Esophagus squamous epithelium (tissue), 5 donors: ENCODE measurements around the gene CHD6. TPM values are rescaled to one million over a fixed set of nuclear protein-coding genes. Genes with fewer than 3 reads are reported as not detected.
A peak's percentile ranks its signal among the peaks of the same experiment; 100 is the strongest.

Source experiments
- DNase-seq: peaks from one replicate; lab custom pipeline; 2025; lab: John Stamatoyannopoulos, UW
- H3K27ac ChIP-seq, 4 donors: fragments of 200-600 bp; sonication (generic); one replicate each; pipeline ENCODE4 v1.5.1; 2016 to 2019; ENCODE audit warnings: mild to moderate bottlenecking in 1 of 4
- H3K27me3 ChIP-seq, 4 donors: fragments of 200-600 bp; sonication (generic); 1 replicate in 3 of 4; 2 replicates in 1 of 4; pipeline versions ENCODE4 v1.5.1 to v1.6.0; 2017 to 2021; ENCODE audit warnings: antibody characterized with exemption in 1 of 4
- H3K36me3 ChIP-seq, 3 donors: fragments of 200-600 bp; sonication (generic); one replicate each; pipeline ENCODE4 v1.5.1; 2016 to 2019
- H3K4me1 ChIP-seq, 3 donors: fragments of 200-600 bp; sonication (generic); one replicate each; pipeline ENCODE4 v1.5.1; 2017 to 2019
- H3K4me3 ChIP-seq, 4 donors: fragments of 200-600 bp; sonication (generic); 1 replicate in 3 of 4; 2 replicates in 1 of 4; pipeline ENCODE4 v1.5.1; 2016 to 2019; ENCODE audit warnings: mild to moderate bottlenecking in 2 of 4, moderate library complexity in 1 of 4
- H3K9me3 ChIP-seq, 3 donors: fragments of 200-600 bp; sonication (generic); one replicate each; pipeline ENCODE4 v1.5.1; 2016 to 2019
- POLR2A ChIP-seq, 4 donors: fragments of 450-650 bp; IDR thresholded peaks; one replicate each; pipeline ENCODE4 v1.6.1; 2017; ENCODE audit warnings: antibody characterized with exemption in 4 of 4, mild to moderate bottlenecking in 4 of 4, moderate library complexity in 3 of 4
- WGBS, 2 donors: methylation state at CpG; one replicate each; pipeline ENCODE4 v1.1.5; 2018; 5-methylcytosine and 5-hydroxymethylcytosine counted together
- intact Hi-C: fragments of 100-400 bp; cut with DNase I; formaldehyde crosslinking; loops from one replicate; pipeline ENCODE4 v1.15.0; 2022
- total RNA-seq, 4 donors: library from RNA; depleted of rRNA; stranded (reverse); fragments of >200 nt; gene quantifications; one replicate each; pipeline ENCODE4 v1.1.0, GENCODE V29; 2016
- TF ChIP-seq, protein P1 (sequence below), 6 experiments: fragments of 450-650 bp in 4 of 6; fragments of 200-600 bp in 2 of 6; sonication (generic) in 2 of 6; IDR thresholded peaks; one replicate each; pipeline ENCODE4 v1.5.1; 2016 to 2019; ENCODE audit warnings: antibody characterized with exemption in 6 of 6, mild to moderate bottlenecking in 4 of 6, moderate library complexity in 4 of 6
- donor health status: DM: yes; HTN: yes; CAD: no.

The CHD6 gene
- total RNA-seq, 4 donors from 2014 or later: 11.8 to 29.9 (median 17.6) TPM

DNA sequence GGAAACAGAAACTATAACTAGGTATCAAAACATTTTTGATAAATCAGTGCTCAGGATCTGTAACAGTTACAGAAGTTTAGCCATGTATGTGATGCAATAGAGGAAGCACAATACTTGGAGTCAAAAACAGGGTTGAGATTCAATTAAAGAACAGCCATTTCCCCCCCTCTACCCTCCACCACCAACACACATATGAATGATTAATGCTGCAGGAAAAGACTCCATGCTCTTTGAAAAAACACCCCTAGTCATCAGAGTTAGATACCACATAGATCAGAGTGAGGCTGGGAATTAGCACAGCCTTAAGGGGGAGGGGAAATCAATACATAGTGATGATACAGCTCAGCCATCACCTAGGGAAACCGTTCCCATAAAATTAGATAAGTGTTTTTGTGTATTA, 142.7 kb downstream of the CHD6 start:
- peak overlapping the region; percentile 21 to 69 (median 58) for H3K27ac ChIP-seq
- DNase-seq: no peak
- 20 to 35% methylated on average over 1 of the region's 1 CpG for WGBS, 2 donors
- peaks cover 0 to 63% (median 4%) of the 10 kb centered on the region in 3 donors for H3K36me3 ChIP-seq
- H3K4me3 ChIP-seq: no peak overlapping the region
- TF ChIP-seq, protein P1, sequence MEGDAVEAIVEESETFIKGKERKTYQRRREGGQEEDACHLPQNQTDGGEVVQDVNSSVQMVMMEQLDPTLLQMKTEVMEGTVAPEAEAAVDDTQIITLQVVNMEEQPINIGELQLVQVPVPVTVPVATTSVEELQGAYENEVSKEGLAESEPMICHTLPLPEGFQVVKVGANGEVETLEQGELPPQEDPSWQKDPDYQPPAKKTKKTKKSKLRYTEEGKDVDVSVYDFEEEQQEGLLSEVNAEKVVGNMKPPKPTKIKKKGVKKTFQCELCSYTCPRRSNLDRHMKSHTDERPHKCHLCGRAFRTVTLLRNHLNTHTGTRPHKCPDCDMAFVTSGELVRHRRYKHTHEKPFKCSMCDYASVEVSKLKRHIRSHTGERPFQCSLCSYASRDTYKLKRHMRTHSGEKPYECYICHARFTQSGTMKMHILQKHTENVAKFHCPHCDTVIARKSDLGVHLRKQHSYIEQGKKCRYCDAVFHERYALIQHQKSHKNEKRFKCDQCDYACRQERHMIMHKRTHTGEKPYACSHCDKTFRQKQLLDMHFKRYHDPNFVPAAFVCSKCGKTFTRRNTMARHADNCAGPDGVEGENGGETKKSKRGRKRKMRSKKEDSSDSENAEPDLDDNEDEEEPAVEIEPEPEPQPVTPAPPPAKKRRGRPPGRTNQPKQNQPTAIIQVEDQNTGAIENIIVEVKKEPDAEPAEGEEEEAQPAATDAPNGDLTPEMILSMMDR (IDR thresholded peaks at IDR 0.05): no peak
- no peak for TF ChIP-seq POLR2A (IDR thresholded peaks at IDR 0.05)
- H3K27me3 ChIP-seq: no peaks in the 10 kb centered on the region
- H3K4me1 ChIP-seq: peaks cover 4 to 31% (median 15%) of the 10 kb centered on the region in 3 donors
- intact Hi-C loops: no loop called here
- H3K9me3 ChIP-seq: no peaks in the 10 kb centered on the region

DNA sequence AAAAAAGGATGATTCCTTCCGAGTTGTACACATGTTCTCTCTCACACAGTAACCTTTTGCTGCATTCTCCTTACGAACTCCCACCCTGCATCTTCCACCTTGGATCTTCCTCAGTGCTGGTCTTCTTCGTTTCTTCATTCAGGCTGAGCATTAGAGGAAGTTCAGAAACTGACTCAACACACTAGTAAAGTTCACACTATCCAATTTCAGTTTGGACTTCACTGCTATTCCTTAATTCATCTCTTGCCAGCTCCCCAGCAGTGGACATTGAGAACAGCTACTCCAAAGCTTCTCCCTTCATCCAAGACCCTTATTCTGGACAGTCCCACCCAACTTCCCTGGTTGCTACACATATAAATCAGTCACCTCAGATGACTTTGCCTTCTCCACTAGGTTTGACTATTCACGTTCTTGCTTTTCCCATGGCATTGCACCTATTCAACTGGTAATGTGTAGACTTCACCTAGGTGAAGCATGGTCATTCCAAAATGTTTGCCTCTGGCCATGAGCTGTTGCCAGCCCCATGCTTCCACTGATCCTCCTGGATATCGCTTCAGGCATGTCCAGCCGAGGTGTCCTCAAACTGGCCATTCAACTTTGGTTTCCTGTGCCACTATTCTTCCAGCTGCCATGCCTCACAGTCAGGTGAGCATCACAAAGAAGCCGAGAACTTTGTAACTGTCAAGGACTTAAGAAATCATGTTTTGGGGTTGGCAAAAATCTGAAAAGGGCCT, 147.6 kb downstream of the CHD6 start:
- Histone ChIP-seq H3K4me1 (peaks cover under 1 to 22% (median 1%) of the 10 kb centered on the region in 3 donors), H3K36me3 (peaks cover 0 to 80% (median 4%) of the 10 kb centered on the region in 3 donors), H3K9me3 (no peaks in the 10 kb centered on the region), H3K4me3 (no peak overlapping the region), H3K27me3 (no peaks in the 10 kb centered on the region), H3K27ac (no peak overlapping the region)
- intact Hi-C loops: no loop called here
- TF ChIP-seq, protein P1 (IDR thresholded peaks at IDR 0.05): no peak
- TF ChIP-seq POLR2A (IDR thresholded peaks at IDR 0.05): no peak
- 83% methylated on average over 7 of the region's 7 CpGs for WGBS, 2 donors
- no peak for DNase-seq

DNA sequence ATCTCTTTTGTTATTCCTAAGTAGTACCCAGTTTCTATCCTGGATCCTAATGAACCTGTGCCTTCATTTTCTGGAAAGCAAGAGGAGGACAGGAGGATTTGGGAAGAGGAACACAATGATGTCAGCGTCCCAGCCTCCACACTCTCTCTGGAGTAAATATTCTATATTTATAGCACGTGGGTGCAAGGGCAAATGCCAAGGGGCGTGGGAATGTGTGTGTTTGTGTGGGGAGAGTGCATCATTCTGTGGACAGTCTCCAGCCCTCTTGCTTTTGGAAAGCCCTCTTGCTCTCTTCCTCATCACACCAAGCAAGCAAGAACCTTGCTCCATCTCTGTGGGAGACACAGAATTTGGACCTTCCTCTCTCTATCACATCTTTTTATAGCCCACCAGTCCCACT, 148.3 kb downstream of the CHD6 start:
- Histone ChIP-seq H3K4me1 (peaks cover 0 to 15% (median 0%) of the 10 kb centered on the region in 3 donors), H3K27ac (no peak overlapping the region), H3K4me3 (no peak overlapping the region), H3K27me3 (no peaks in the 10 kb centered on the region), H3K36me3 (peaks cover 0 to 87% (median 4%) of the 10 kb centered on the region in 3 donors), H3K9me3 (peaks cover 0 to 4% (median 0%) of the 10 kb centered on the region in 3 donors)
- 68 to 70% methylated on average over 3 of the region's 3 CpGs for WGBS, 2 donors
- no peak for DNase-seq
- intact Hi-C loops: no loop called here
- no peak for TF ChIP-seq POLR2A (IDR thresholded peaks at IDR 0.05)
- TF ChIP-seq, protein P1 (IDR thresholded peaks at IDR 0.05): no peak

DNA sequence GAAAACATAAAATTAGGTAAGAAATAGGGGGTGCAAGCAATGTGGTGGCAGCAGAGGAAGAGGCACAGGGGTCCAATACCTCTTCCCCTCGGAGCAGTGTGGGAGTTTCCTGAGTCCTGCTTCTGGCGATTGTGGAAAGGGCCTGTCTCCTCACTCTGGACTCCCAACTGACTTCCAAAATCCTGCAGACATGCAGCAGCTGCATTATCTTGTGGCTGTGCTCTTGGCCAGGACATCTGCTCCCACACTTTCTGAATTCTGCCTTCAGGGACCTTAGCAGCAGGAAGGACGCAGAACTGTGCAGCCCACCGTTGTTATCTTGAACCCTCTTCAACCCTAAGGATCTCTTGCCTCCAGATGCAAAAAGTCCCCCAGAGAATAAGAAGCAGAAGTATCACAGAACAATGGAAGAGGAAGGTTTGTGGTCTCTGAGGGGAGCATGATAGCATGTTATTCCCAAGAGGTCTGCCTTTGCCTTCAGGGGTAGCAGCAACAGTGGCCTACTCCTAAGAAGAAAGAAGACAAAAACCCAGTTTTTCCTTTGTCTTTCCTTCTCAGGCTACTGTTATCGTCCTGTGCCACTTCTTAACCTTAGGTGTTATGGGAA, 149.1 kb downstream of the CHD6 start:
- intact Hi-C loops: no loop called here
- TF ChIP-seq POLR2A (IDR thresholded peaks at IDR 0.05): no peak
- TF ChIP-seq, protein P1 (IDR thresholded peaks at IDR 0.05): no peak
- Histone ChIP-seq H3K9me3 (peaks cover 0 to 4% (median 0%) of the 10 kb centered on the region in 3 donors), H3K27me3 (no peaks in the 10 kb centered on the region), H3K27ac (no peak overlapping the region), H3K4me3 (no peak overlapping the region), H3K4me1 (peaks cover 0 to 9% (median 0%) of the 10 kb centered on the region in 3 donors), H3K36me3 (peaks cover 0 to 91% (median 4%) of the 10 kb centered on the region in 3 donors)
- no peak for DNase-seq
- 87 to 89% methylated on average over 4 to 5 of the region's 5 CpGs for WGBS, 2 donors

DNA sequence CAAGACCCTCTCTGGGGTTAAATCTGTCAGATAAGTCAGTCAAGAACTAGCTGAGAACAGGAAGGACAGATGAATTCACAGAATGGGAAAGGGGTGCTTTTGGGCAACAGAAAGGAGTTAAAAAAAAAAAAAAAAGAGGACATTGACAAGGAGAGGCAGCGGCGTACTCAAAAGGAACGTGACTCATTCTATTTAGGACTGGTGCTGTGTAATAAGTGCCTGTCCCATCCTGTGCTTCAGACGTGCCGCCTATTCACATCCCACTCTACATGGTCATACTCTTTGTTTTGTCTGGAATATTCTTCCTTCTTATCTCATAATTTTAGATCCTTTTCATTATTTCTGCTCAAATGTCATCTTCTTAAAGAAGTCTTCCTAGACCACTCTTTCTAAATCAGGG, 150.5 kb downstream of the CHD6 start:
- intact Hi-C loops: no loop called here
- DNase-seq: no peak
- no peak overlapping the region for H3K4me3 ChIP-seq
- H3K27ac ChIP-seq: no peak overlapping the region
- 34 to 53% methylated on average over 5 of the region's 5 CpGs for WGBS, 2 donors
- peaks cover 0 to 9% (median 0%) of the 10 kb centered on the region in 3 donors for H3K4me1 ChIP-seq
- H3K9me3 ChIP-seq: peaks cover 0 to 4% (median 0%) of the 10 kb centered on the region in 3 donors
- TF ChIP-seq, protein P1 (IDR thresholded peaks at IDR 0.05): no peak
- TF ChIP-seq POLR2A (IDR thresholded peaks at IDR 0.05): no peak
- H3K36me3 ChIP-seq: peaks cover 0 to 94% (median 0%) of the 10 kb centered on the region in 3 donors
- no peaks in the 10 kb centered on the region for H3K27me3 ChIP-seq
